ENCODE results near the gene FOXF2. TPM values are rescaled to one million over a fixed set of nuclear protein-coding genes. Genes with fewer than 3 reads are reported as not detected.

FOXF2 gene
- total and polyA plus RNA-seq, 2 of the 4 experiments (the other 2 are of a cell fraction): 2.5 to 16.3 TPM

DNA sequence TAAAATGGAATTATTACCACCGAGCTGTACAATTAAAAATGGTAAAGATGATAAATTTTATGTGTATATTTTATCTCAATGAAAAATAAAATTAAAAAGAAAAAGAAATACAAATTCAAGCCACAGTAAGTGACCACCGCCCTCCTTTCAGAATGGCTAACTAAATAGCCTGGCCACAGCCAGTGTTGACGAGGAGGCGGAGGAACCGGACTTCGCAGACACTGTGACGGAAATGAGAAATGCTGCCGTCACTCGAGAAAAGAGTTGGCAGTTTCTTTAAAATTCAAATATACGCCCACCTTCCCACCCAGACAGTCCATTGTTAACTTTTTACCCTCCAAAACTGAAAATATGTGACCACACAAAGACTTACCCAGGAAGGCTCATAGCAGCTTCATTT, 50.0 kb downstream of the FOXF2 start:
- Histone ChIP-seq H3K9me1 (ENCODE audit: insufficient read depth, low read length) (no peaks in the 10 kb centered on the region), H2BK5ac (ENCODE audit: low read depth, low read length, poor library complexity, severe bottlenecking) (no peak overlapping the region), H3K56ac (ENCODE audit: extremely low read depth, insufficient read depth, low read length) (no peak overlapping the region), H3K27me3 (ENCODE audit: control insufficient read depth, insufficient read depth, low read length) (peaks cover 20% of the 10 kb centered on the region), H3K4me2 (ENCODE audit: low read depth, low read length) (no peak overlapping the region), H3K9ac (ENCODE audit: low read depth, low read length) (no peak overlapping the region), H3K4ac (ENCODE audit: low read depth, low read length) (no peak overlapping the region), H2AK9ac (replicated peaks; ENCODE audit: low read depth, low read length, poor library complexity) (no peak overlapping the region), H3K9me3 (ENCODE audit: control insufficient read depth, insufficient read depth, low read length) (no peaks in the 10 kb centered on the region), H3K4me1 (ENCODE audit: control insufficient read depth, insufficient read depth, low read length) (no peaks in the 10 kb centered on the region), H2AFZ (replicated peaks; ENCODE audit: low read length, poor library complexity) (no peak overlapping the region), H2BK120ac (ENCODE audit: low read depth, low read length) (no peak overlapping the region), H4K20me1 (ENCODE audit: insufficient read depth, low read length) (no peaks in the 10 kb centered on the region), H3K4me3 (ENCODE audit: insufficient read depth, low read depth, low read length) (no peak overlapping the region), H4K91ac (ENCODE audit: insufficient read depth, low read depth, low read length) (no peak overlapping the region), H2BK15ac (ENCODE audit: low read depth, low read length) (no peak overlapping the region), H3K23ac (ENCODE audit: low read depth, low read length) (no peak overlapping the region), H4K5ac (ENCODE audit: low read depth, low read length) (no peak overlapping the region), H3K14ac (replicated peaks; ENCODE audit: low read depth, low read length) (no peak overlapping the region), H2BK20ac (ENCODE audit: low read depth, low read length) (no peak overlapping the region), H3K18ac (ENCODE audit: low read depth, low read length) (no peak overlapping the region), H4K8ac (ENCODE audit: low read depth in 2 of 2, low read length in 2 of 2) (no peak overlapping the region), H3K79me1 (ENCODE audit: low read depth in 1 of 2, low read length in 2 of 2) (no peaks in the 10 kb centered on the region), H3K36me3 (ENCODE audit: control insufficient read depth, insufficient read depth, low read length) (no peaks in the 10 kb centered on the region), H3K27ac (ENCODE audit: insufficient read depth, low read length) (no peak overlapping the region), H2AK5ac (ENCODE audit: low read depth, low read length) (no peak overlapping the region)
- in situ Hi-C loops (cut with MboI; ENCODE audit: low sequenced_read_pairs) (no loop called here), intact Hi-C loops (cut with micrococcal nuclease) (loop anchor here (5.0 kb wide), 2 partner anchors 42 to 1252 kb away; no protein-coding TSS in a partner anchor), dilution Hi-C loops (cut with HindIII; ENCODE audit: low sequenced_read_pairs, unreplicated experiment) (no loop called here)
- ChIA-PET CTCF (interaction anchor here (0.6 kb wide), 1 partner anchor 21 kb away, joined by 3 read pairs; no protein-coding TSS in a partner anchor), POLR2A (ENCODE audit: unreplicated experiment) (no interaction called here)
- no TSS peak for BruUV-seq (replicated peaks)
- 60% methylated on average over 1 of the region's 10 CpGs; no CpG with 5 or more reads in 1 of the 2 experiments for WGBS, 2 experiments (ENCODE audit: extremely low coverage in 2 of 2, insufficient read length in 1 of 2)
- DNase-seq: no peak
- TF ChIP-seq MXI1 (IDR thresholded peaks at IDR 0.05; ENCODE audit: borderline replicate concordance, low read depth, low read length): no peak
- TF ChIP-seq, protein P1, sequence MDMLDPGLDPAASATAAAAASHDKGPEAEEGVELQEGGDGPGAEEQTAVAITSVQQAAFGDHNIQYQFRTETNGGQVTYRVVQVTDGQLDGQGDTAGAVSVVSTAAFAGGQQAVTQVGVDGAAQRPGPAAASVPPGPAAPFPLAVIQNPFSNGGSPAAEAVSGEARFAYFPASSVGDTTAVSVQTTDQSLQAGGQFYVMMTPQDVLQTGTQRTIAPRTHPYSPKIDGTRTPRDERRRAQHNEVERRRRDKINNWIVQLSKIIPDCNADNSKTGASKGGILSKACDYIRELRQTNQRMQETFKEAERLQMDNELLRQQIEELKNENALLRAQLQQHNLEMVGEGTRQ (IDR thresholded peaks at IDR 0.05; ENCODE audit: low read depth, low read length): no peak
- TF ChIP-seq BHLHE40 (IDR thresholded peaks at IDR 0.05; ENCODE audit: low read depth, low read length): no peak
- no peak for TF ChIP-seq SMC3 (IDR thresholded peaks at IDR 0.05; ENCODE audit: low read depth, low read length)
- TF ChIP-seq MAFK (IDR thresholded peaks at IDR 0.05; ENCODE audit: low read depth, low read length): no peak
- TF ChIP-seq CHD1 (IDR thresholded peaks at IDR 0.05; ENCODE audit: low read depth, low read length): no peak
- TF ChIP-seq POLR2A (IDR thresholded peaks at IDR 0.05; ENCODE audit: low read depth, low read length): no peak
- no peak for TF ChIP-seq RCOR1 (IDR thresholded peaks at IDR 0.05; ENCODE audit: insufficient replicate concordance, low read length)
- TF ChIP-seq CEBPB (IDR thresholded peaks at IDR 0.05; ENCODE audit: low read depth, low read length): no peak
- TF ChIP-seq MAZ (IDR thresholded peaks at IDR 0.05; ENCODE audit: borderline replicate concordance, low read depth, low read length): no peak
- no peak for ATAC-seq (ENCODE audit: low read depth)

Data from IMR-90 (cell line).